H1 (cell line): ENCODE results near the gene OR14K1. TPM values are rescaled to one million over a fixed set of nuclear protein-coding genes. Genes with fewer than 3 reads are reported as not detected.

ENCODE experiments used
- ASH2L ChIP-seq: fragments of 200-600, 300-600 bp; sonication (generic); IDR thresholded peaks from one replicate; pipeline ENCODE4 v1.7.1; 2017; ENCODE audit warnings: low read length
- BACH1 ChIP-seq: IDR thresholded peaks from 2 replicates; pipeline ENCODE4 v1.6.1; 2012; ENCODE audit warnings: low read length, improper control_type of control experiment
- CEBPB ChIP-seq: IDR thresholded peaks from 2 replicates; pipeline ENCODE4 v1.6.1; 2012; ENCODE audit warnings: low read depth, low read length
- EZH2 ChIP-seq: fragments of 200-600 bp; sonication (generic); IDR thresholded peaks from 2 replicates; pipeline ENCODE4 v1.7.1; 2012; ENCODE audit warnings: low read depth, mild to moderate bottlenecking, moderate library complexity, low read length, inconsistent platforms; ENCODE audit not compliant: severe bottlenecking
- HDAC6 ChIP-seq: IDR thresholded peaks from one replicate; pipeline ENCODE4 v1.7.1; 2012; ENCODE audit warnings: low read depth, mild to moderate bottlenecking, inconsistent platforms, low read length, moderate library complexity
- KDM4A ChIP-seq: IDR thresholded peaks from one replicate; pipeline ENCODE4 v1.7.1; 2012; ENCODE audit warnings: low read depth, mild to moderate bottlenecking, moderate library complexity, low read length, inconsistent platforms; ENCODE audit not compliant: severe bottlenecking
- POLR2AphosphoS5 ChIP-seq: IDR thresholded peaks from 2 replicates; pipeline ENCODE4 v1.6.1; 2011; ENCODE audit warnings: low read depth, low read length
- POU5F1 ChIP-seq: IDR thresholded peaks from 2 replicates; pipeline ENCODE4 v1.6.1; 2011; ENCODE audit warnings: low read depth, mild to moderate bottlenecking, low read length, moderate library complexity
- SIX5 ChIP-seq: IDR thresholded peaks from 2 replicates; pipeline ENCODE4 v1.6.1; 2011; ENCODE audit warnings: mild to moderate bottlenecking, low read depth, low read length
- SP1 ChIP-seq: IDR thresholded peaks from 2 replicates; pipeline ENCODE4 v1.6.1; 2011; ENCODE audit warnings: low read depth, low read length
- TAF7 ChIP-seq: optimal IDR thresholded peaks from 2 replicates; pipeline ENCODE3; 2011; ENCODE audit warnings: low read depth, mild to moderate bottlenecking, inconsistent platforms, low read length, moderate library complexity, borderline replicate concordance
- YY1 ChIP-seq: IDR thresholded peaks from 2 replicates; pipeline ENCODE4 v1.6.1; 2011; ENCODE audit warnings: low read depth, mild to moderate bottlenecking, low read length
- polyA plus RNA-seq, 7 experiments: library from polyadenylated mRNA; depleted of rRNA in 3 of 7; stranded (reverse) in 5 of 7; unstranded in 2 of 7; fragments of >200 nt in 5 of 7; fragments of 200-250 nt in 2 of 7; gene quantifications; 1 replicate in 5 of 7; 2 replicates in 1 of 7; 4 replicates in 1 of 7; pipeline versions ENCODE4 v1.2.1 to v1.2.3, GENCODE V29; 2011 to 2013; ENCODE audit warnings: missing spikeins in 2 of 7, mixed read lengths in 2 of 7
- total RNA-seq: library from RNA; stranded (reverse); fragmentation: NEBNext Ultra II Directional; extraction: Animal tissue kit (Norgen Biotek cat#: 25700); gene quantifications from 2 replicates; pipeline ENCODE4 v1.2.1, GENCODE V29; 2021
- TF ChIP-seq, protein P1 (sequence below): fragments of 300-600 bp; sonication (generic); IDR thresholded peaks from 2 replicates; pipeline ENCODE4 v1.7.1; 2012; ENCODE audit warnings: low read length, moderate library complexity, mild to moderate bottlenecking, inconsistent platforms; ENCODE audit not compliant: insufficient replicate concordance

Gene OR14K1
- total and polyA plus RNA-seq, 2 of the 8 experiments (the other 6 are each of a cell fraction or from before 2014, with no cell fraction given): not detected

DNA sequence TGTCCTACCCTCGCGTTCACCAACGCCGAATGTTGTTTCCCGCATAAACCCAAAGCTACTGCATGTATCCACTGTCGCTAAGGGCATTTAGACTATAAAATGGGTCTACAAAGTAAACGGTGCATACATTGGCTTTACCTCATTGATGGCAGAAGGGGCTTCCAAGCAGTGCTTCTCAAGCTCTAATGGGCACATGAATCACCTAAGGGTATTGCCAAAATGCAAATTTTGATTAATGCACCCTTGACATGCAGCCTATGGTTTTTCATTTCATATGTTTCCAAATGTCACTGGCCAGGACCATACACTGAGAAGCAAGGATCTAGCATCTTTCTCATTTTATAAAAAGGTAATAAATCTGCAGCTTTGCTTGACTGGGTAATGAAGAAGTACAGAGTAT is 24.7 kb upstream of the OR14K1 start (continued):
- TF ChIP-seq, protein P1, sequence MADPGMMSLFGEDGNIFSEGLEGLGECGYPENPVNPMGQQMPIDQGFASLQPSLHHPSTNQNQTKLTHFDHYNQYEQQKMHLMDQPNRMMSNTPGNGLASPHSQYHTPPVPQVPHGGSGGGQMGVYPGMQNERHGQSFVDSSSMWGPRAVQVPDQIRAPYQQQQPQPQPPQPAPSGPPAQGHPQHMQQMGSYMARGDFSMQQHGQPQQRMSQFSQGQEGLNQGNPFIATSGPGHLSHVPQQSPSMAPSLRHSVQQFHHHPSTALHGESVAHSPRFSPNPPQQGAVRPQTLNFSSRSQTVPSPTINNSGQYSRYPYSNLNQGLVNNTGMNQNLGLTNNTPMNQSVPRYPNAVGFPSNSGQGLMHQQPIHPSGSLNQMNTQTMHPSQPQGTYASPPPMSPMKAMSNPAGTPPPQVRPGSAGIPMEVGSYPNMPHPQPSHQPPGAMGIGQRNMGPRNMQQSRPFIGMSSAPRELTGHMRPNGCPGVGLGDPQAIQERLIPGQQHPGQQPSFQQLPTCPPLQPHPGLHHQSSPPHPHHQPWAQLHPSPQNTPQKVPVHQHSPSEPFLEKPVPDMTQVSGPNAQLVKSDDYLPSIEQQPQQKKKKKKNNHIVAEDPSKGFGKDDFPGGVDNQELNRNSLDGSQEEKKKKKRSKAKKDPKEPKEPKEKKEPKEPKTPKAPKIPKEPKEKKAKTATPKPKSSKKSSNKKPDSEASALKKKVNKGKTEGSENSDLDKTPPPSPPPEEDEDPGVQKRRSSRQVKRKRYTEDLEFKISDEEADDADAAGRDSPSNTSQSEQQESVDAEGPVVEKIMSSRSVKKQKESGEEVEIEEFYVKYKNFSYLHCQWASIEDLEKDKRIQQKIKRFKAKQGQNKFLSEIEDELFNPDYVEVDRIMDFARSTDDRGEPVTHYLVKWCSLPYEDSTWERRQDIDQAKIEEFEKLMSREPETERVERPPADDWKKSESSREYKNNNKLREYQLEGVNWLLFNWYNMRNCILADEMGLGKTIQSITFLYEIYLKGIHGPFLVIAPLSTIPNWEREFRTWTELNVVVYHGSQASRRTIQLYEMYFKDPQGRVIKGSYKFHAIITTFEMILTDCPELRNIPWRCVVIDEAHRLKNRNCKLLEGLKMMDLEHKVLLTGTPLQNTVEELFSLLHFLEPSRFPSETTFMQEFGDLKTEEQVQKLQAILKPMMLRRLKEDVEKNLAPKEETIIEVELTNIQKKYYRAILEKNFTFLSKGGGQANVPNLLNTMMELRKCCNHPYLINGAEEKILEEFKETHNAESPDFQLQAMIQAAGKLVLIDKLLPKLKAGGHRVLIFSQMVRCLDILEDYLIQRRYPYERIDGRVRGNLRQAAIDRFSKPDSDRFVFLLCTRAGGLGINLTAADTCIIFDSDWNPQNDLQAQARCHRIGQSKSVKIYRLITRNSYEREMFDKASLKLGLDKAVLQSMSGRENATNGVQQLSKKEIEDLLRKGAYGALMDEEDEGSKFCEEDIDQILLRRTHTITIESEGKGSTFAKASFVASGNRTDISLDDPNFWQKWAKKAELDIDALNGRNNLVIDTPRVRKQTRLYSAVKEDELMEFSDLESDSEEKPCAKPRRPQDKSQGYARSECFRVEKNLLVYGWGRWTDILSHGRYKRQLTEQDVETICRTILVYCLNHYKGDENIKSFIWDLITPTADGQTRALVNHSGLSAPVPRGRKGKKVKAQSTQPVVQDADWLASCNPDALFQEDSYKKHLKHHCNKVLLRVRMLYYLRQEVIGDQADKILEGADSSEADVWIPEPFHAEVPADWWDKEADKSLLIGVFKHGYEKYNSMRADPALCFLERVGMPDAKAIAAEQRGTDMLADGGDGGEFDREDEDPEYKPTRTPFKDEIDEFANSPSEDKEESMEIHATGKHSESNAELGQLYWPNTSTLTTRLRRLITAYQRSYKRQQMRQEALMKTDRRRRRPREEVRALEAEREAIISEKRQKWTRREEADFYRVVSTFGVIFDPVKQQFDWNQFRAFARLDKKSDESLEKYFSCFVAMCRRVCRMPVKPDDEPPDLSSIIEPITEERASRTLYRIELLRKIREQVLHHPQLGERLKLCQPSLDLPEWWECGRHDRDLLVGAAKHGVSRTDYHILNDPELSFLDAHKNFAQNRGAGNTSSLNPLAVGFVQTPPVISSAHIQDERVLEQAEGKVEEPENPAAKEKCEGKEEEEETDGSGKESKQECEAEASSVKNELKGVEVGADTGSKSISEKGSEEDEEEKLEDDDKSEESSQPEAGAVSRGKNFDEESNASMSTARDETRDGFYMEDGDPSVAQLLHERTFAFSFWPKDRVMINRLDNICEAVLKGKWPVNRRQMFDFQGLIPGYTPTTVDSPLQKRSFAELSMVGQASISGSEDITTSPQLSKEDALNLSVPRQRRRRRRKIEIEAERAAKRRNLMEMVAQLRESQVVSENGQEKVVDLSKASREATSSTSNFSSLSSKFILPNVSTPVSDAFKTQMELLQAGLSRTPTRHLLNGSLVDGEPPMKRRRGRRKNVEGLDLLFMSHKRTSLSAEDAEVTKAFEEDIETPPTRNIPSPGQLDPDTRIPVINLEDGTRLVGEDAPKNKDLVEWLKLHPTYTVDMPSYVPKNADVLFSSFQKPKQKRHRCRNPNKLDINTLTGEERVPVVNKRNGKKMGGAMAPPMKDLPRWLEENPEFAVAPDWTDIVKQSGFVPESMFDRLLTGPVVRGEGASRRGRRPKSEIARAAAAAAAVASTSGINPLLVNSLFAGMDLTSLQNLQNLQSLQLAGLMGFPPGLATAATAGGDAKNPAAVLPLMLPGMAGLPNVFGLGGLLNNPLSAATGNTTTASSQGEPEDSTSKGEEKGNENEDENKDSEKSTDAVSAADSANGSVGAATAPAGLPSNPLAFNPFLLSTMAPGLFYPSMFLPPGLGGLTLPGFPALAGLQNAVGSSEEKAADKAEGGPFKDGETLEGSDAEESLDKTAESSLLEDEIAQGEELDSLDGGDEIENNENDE: no peak
- no peak for TF ChIP-seq CEBPB
- no peak for TF ChIP-seq POU5F1
- no peak for TF ChIP-seq ASH2L
- TF ChIP-seq TAF7: no peak
- TF ChIP-seq YY1: no peak
- TF ChIP-seq BACH1: no peak
- TF ChIP-seq SP1: no peak
- no peak for TF ChIP-seq EZH2
- TF ChIP-seq KDM4A: no peak
- no peak for TF ChIP-seq POLR2AphosphoS5
- no peak for TF ChIP-seq SIX5
- no peak for TF ChIP-seq HDAC6
